K562 (cell line): ENCODE data around the gene DOCK4. TPM values are rescaled to one million over a fixed set of nuclear protein-coding genes. Genes with fewer than 3 reads are reported as not detected.

Experiments
- ATAC-seq: fragments of 200-7000 bp; cut with Tn5 transposase; 3 replicates; pipeline ENCODE4 v1.9.1; 2020; ENCODE audit warnings: moderate library complexity
- BruUV-seq: library from RNA; stranded (reverse); fragments of 400-500 nt; replicated peaks from 2 replicates; lab custom pipeline; 2021; lab: Mats Ljungman, UMichigan
- CTCF ChIA-PET: fragments of 300-600 bp; formaldehyde crosslinking; extraction: SDS; loops from one replicate; lab custom pipeline; 2021; ENCODE audit warnings: low intra/inter-chr PET ratio; lab: Yijun Ruan, JAX
- POLR2A ChIA-PET: fragments of 300-600, 350-650 bp; sonication (Branson Sonifier 250); formaldehyde crosslinking; extraction: SDS; loops from one replicate; lab custom pipeline; 2021; ENCODE audit warnings: antibody characterized with exemption, inconsistent platforms; lab: Yijun Ruan, JAX
- DNase-seq, 4 experiments: peaks; one replicate each; pipeline versions ENCODE4 v3.0.0 to v3.0.0-alpha.2; 2011 to 2018; ENCODE audit warnings: low spot score in 3 of 4, mixed read lengths in 3 of 4; ENCODE audit errors: extremely low read depth in 1 of 4
- FAIRE-seq: peaks from 2 replicates; lab custom pipeline; 2011; peaks lifted over from hg19 to GRCh38; lab: Jason Lieb, UNC
- H2AFZ ChIP-seq: 2 replicates; pipeline ENCODE4 v1.6.0; 2011; ENCODE audit warnings: low read depth, low read length, control low read depth, inconsistent platforms
- H3K27ac ChIP-seq: fragments of 200-600 bp; 3 replicates; pipeline ENCODE4 v1.8.0; 2011; ENCODE audit warnings: low read depth, mild to moderate bottlenecking, control low read depth, inconsistent platforms, low read length, moderate library complexity, mixed read lengths; ENCODE audit errors: extremely low read depth
- H3K27me3 ChIP-seq, 2 experiments: fragments of 300-600 bp in 1 of 2; 2 replicates in 1 of 2; 3 replicates in 1 of 2; pipeline versions ENCODE4 v1.6.0 to v1.8.0; 2011; ENCODE audit warnings: inconsistent platforms in 2 of 2, low read length in 2 of 2, mild to moderate bottlenecking in 1 of 2, mixed read lengths in 1 of 2, moderate library complexity in 1 of 2; ENCODE audit not compliant: control insufficient read depth in 2 of 2, insufficient read depth in 2 of 2
- H3K36me3 ChIP-seq: fragments of 300-600 bp; 3 replicates; pipeline ENCODE4 v1.8.0; 2011; ENCODE audit warnings: mild to moderate bottlenecking, low read length, inconsistent platforms; ENCODE audit not compliant: control insufficient read depth, insufficient read depth
- H3K4me1 ChIP-seq, 2 experiments: fragments of 200-600 bp in 1 of 2; replicated peaks in 1 of 2; 2 replicates in 1 of 2; 3 replicates in 1 of 2; pipeline versions ENCODE4 v1.5.1 to v1.8.0; 2011; ENCODE audit warnings: inconsistent platforms in 2 of 2, low read length in 2 of 2, mild to moderate bottlenecking in 1 of 2, mixed read lengths in 1 of 2, moderate library complexity in 1 of 2; ENCODE audit not compliant: control insufficient read depth in 2 of 2, insufficient read depth in 2 of 2
- H3K4me2 ChIP-seq: 2 replicates; pipeline ENCODE4 v1.6.1; 2011; ENCODE audit warnings: low read length, control low read depth, inconsistent platforms, mixed read lengths; ENCODE audit not compliant: insufficient read depth
- H3K4me3 ChIP-seq: fragments of 200-600 bp; sonication (generic), shearing (Covaris generic); 2 replicates; pipeline ENCODE4 v1.5.1; 2016; ENCODE audit warnings: control low read depth, inconsistent platforms
- H3K79me2 ChIP-seq: fragments of 200-600 bp; 3 replicates; pipeline ENCODE4 v1.8.0; 2011; ENCODE audit warnings: low read length, inconsistent platforms; ENCODE audit not compliant: control insufficient read depth, insufficient read depth
- H3K9ac ChIP-seq, 2 experiments: 2 replicates each; pipeline versions ENCODE4 v1.6.0 to v1.6.1; 2011; ENCODE audit warnings: low read depth in 2 of 2, low read length in 2 of 2, control low read depth in 1 of 2, inconsistent platforms in 1 of 2, mild to moderate bottlenecking in 1 of 2, mixed read lengths in 1 of 2; ENCODE audit not compliant: insufficient read depth in 1 of 2
- H3K9me1 ChIP-seq: one replicate; pipeline ENCODE4 v1.6.0; 2011; ENCODE audit warnings: inconsistent platforms, mild to moderate bottlenecking, low read length, moderate library complexity; ENCODE audit not compliant: control insufficient read depth, insufficient read depth
- H3K9me3 ChIP-seq: replicated peaks from 2 replicates; pipeline ENCODE4 v1.5.1; 2011; ENCODE audit warnings: low read depth, low read length, inconsistent platforms; ENCODE audit not compliant: control insufficient read depth, insufficient read depth
- H4K20me1 ChIP-seq: replicated peaks from 2 replicates; pipeline ENCODE4 v1.6.1; 2011; ENCODE audit warnings: low read length, inconsistent platforms, mixed read lengths; ENCODE audit not compliant: control insufficient read depth, insufficient read depth
- BRD9 ChIP-seq: fragments of 450-650 bp; IDR thresholded peaks from 2 replicates; pipeline ENCODE4 v1.6.1; 2018; ENCODE audit warnings: low read depth; ENCODE audit not compliant: partially characterized antibody
- CBFA2T3 ChIP-seq: fragments of 450-650 bp; IDR thresholded peaks from 2 replicates; pipeline ENCODE4 v1.6.1; 2017
- FOXP1 ChIP-seq: sonication (generic); formaldehyde crosslinking; IDR thresholded peaks from 2 replicates; pipeline ENCODE4 v1.8.0; 2022; ENCODE audit warnings: mild to moderate bottlenecking, missing genetic modification reagents
- HEY1 ChIP-seq: fragments of 250-450 bp; sonication (Bioruptor Pico); IDR thresholded peaks from 2 replicates; pipeline ENCODE4 v1.5.0; 2020; ENCODE audit warnings: mild to moderate bottlenecking, moderate library complexity, borderline replicate concordance
- HNRNPL ChIP-seq: fragments of 200-400 bp; formaldehyde crosslinking; IDR thresholded peaks from 2 replicates; pipeline ENCODE4 v1.6.1; 2017; ENCODE audit warnings: low read depth, mild to moderate bottlenecking, low read length
- LEF1 ChIP-seq: fragments of 450-650 bp; IDR thresholded peaks from 2 replicates; pipeline ENCODE4 v1.6.1; 2016; ENCODE audit warnings: mild to moderate bottlenecking
- MEF2D ChIP-seq: conservative IDR thresholded peaks from 2 replicates; pipeline ENCODE4 v1.6.1; 2016; ENCODE audit warnings: low read depth, missing genetic modification characterization, missing compliant biosample characterization
- NBN ChIP-seq: fragments of 450-650 bp; IDR thresholded peaks from 2 replicates; pipeline ENCODE4 v1.6.1; 2016; ENCODE audit warnings: low read depth, mild to moderate bottlenecking
- PHF20 ChIP-seq: fragments of 450-650 bp; IDR thresholded peaks from 2 replicates; pipeline ENCODE4 v1.6.1; 2018; ENCODE audit not compliant: partially characterized antibody
- RBFOX2 ChIP-seq: fragments of 200-400 bp; formaldehyde crosslinking; IDR thresholded peaks from 2 replicates; pipeline ENCODE4 v1.6.1; 2017; ENCODE audit warnings: low read depth, mild to moderate bottlenecking, low read length, moderate library complexity
- RBM25 ChIP-seq: fragments of 200-400 bp; formaldehyde crosslinking; IDR thresholded peaks from 2 replicates; pipeline ENCODE4 v1.6.1; 2018; ENCODE audit warnings: low read length, low read depth, moderate library complexity; ENCODE audit not compliant: severe bottlenecking
- SETDB1 ChIP-seq: IDR thresholded peaks from one replicate; pipeline ENCODE4 v1.6.1; 2012; ENCODE audit warnings: low read length, control low read depth, inconsistent platforms
- SRSF3 ChIP-seq: fragments of 200-400 bp; formaldehyde crosslinking; IDR thresholded peaks from 2 replicates; pipeline ENCODE4 v1.6.1; 2016; ENCODE audit warnings: mild to moderate bottlenecking, low read length, moderate library complexity; ENCODE audit not compliant: insufficient read depth
- STAT5B ChIP-seq: fragments of 250-450 bp; sonication (Bioruptor Pico); IDR thresholded peaks from 2 replicates; pipeline ENCODE4 v1.8.0; 2021; ENCODE audit warnings: mild to moderate bottlenecking, inconsistent platforms
- TAL1 ChIP-seq: fragments of 450-650 bp; IDR thresholded peaks from 2 replicates; pipeline ENCODE4 v1.6.1; 2016; ENCODE audit warnings: mild to moderate bottlenecking
- ZBTB17 ChIP-seq: fragments of 450-650 bp; formaldehyde crosslinking; IDR thresholded peaks from 2 replicates; pipeline ENCODE4 v1.4.0; 2020; ENCODE audit warnings: mild to moderate bottlenecking
- ZNF707 ChIP-seq: fragments of 250-450 bp; sonication (Bioruptor Pico); conservative IDR thresholded peaks from 2 replicates; pipeline ENCODE4 v1.8.0; 2022; ENCODE audit warnings: inconsistent platforms, mild to moderate bottlenecking, moderate library complexity
- in situ Hi-C: fragments of 300-500 bp; cut with MboI; formaldehyde crosslinking; loops from 4 replicates; pipeline ENCODE4 v1.15.0; 2018; ENCODE audit warnings: inconsistent platforms, mixed read lengths
- intact Hi-C: fragments of 100-400 bp; cut with micrococcal nuclease; formaldehyde crosslinking; loops from 2 replicates; pipeline ENCODE4 v1.14.2; 2022
- polyA plus RNA-seq, 8 experiments: library from polyadenylated mRNA; depleted of rRNA in 4 of 8; stranded (reverse) in 5 of 8; unstranded in 3 of 8; fragments of >200 nt; fragmentation: Nextera tagmentation in 2 of 8; fragmentation: Illumina TruSeq in 1 of 8; extraction: Ambion mirVana in 2 of 8; extraction: Trizol in 1 of 8; gene quantifications; 2 replicates each; pipeline versions ENCODE4 v1.2.1 to v1.2.3, GENCODE V29; 2011 to 2014; ENCODE audit warnings: inconsistent platforms in 1 of 8, missing spikeins in 1 of 8
- total RNA-seq, 7 experiments: library from RNA; depleted of rRNA in 6 of 7; stranded (reverse); fragments of >200 nt in 6 of 7; fragmentation: Illumina TruSeq in 2 of 7; extraction: Trizol in 2 of 7; gene quantifications; 2 replicates each; pipeline versions ENCODE4 v1.2.1 to v1.2.3, GENCODE V29; 2011 to 2021; ENCODE audit warnings: low replicate concordance in 1 of 7
- TF ChIP-seq, protein P1 (sequence below): fragments of 450-650 bp; IDR thresholded peaks from 2 replicates; pipeline ENCODE4 v1.6.1; 2017; ENCODE audit warnings: mild to moderate bottlenecking, moderate library complexity
- TF ChIP-seq, protein P2 (sequence below): IDR thresholded peaks from 3 replicates; pipeline ENCODE4 v1.6.1; 2011; ENCODE audit warnings: borderline replicate concordance, mild to moderate bottlenecking, moderate library complexity; ENCODE audit not compliant: insufficient read length; ENCODE audit errors: extremely low read depth
- TF ChIP-seq, protein P3 (sequence below), 2 experiments: fragments of 250-450 bp in 1 of 2; fragments of 450-650 bp in 1 of 2; sonication (Bioruptor Pico) in 1 of 2; IDR thresholded peaks; 2 replicates each; pipeline versions ENCODE4 v1.6.1 to v1.8.0; 2016 to 2021; ENCODE audit warnings: mild to moderate bottlenecking in 2 of 2, moderate library complexity in 2 of 2, missing compliant biosample characterization in 1 of 2, missing genetic modification characterization in 1 of 2

The DOCK4 gene
- total and polyA plus RNA-seq, 9 of the 15 experiments (the other 6 are each of a cell fraction or from before 2014, with no cell fraction given): 0.42 to 5.7 (median 2.3) TPM

DNA sequence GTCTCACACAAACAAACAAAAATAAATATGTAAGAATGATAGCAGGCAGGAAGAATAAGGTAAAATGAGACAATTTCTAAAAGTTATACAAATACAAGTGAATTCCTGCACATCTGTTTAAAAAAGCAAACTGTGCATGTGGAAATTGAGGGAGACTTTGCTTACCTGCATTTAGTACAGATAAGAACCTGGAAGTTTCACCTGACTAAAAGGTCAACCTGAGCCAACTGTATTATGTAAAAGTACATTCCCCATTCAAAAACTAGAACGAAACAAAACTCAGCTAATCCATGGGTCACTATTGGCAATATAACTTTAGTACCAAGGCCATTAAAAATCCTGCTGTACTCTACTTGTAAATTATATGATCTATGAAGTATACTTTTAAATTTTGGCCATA lies 127.1 kb downstream of the DOCK4 start (continued):
- TF ChIP-seq, protein P1, sequence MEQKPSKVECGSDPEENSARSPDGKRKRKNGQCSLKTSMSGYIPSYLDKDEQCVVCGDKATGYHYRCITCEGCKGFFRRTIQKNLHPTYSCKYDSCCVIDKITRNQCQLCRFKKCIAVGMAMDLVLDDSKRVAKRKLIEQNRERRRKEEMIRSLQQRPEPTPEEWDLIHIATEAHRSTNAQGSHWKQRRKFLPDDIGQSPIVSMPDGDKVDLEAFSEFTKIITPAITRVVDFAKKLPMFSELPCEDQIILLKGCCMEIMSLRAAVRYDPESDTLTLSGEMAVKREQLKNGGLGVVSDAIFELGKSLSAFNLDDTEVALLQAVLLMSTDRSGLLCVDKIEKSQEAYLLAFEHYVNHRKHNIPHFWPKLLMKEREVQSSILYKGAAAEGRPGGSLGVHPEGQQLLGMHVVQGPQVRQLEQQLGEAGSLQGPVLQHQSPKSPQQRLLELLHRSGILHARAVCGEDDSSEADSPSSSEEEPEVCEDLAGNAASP: no peak
- TF ChIP-seq MEF2D (tag) (no peak), HNRNPL (no peak), CBFA2T3 (no peak)
- TF ChIP-seq, all 486 proteins: peak for 0

DNA sequence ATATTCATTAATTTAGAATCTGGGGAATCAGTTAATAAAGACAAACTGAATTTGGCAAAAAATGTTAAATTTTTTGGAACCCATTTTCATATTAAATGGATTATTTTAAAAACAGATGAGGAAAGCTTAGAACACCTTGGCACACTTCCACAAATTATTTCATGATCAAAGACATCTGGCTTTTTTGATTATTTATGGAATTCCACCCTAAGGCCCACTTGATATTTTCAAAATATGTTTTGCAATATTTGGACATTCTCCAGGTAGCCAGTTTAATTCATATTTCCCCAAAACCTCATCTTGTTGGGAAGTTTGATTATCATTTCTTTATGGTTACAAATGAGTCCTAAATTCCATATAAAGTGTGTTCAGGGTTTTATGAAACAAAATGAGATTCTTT lies 129.9 kb downstream of the DOCK4 start:
- FAIRE-seq (no peak), ATAC-seq (no peak), DNase-seq (no peak)
- Histone ChIP-seq H3K27me3 (peaks cover 0 to 9% of the 10 kb centered on the region in 2 experiments; a peak in 2 of 5 replicates), H3K9ac (no peak overlapping the region), H3K9me3 (no peaks in the 10 kb centered on the region), H3K4me2 (no peak overlapping the region), H3K4me1 (no peaks in the 10 kb centered on the region), H3K9me1 (no peaks in the 10 kb centered on the region), H3K27ac (no peak overlapping the region), H2AFZ (no peak overlapping the region), H3K4me3 (no peak overlapping the region), H3K36me3 (no peaks in the 10 kb centered on the region), H4K20me1 (no peaks in the 10 kb centered on the region), H3K79me2 (no peaks in the 10 kb centered on the region)
- in situ Hi-C loops: no loop called here
- CTCF ChIA-PET: no interaction called here
- POLR2A ChIA-PET: no interaction called here
- no TSS peak for BruUV-seq
- intact Hi-C loops: no loop called here
- TF ChIP-seq HEY1 (CRISPR knock-in tag): no peak
- TF ChIP-seq NBN: no peak
- TF ChIP-seq, protein P2, sequence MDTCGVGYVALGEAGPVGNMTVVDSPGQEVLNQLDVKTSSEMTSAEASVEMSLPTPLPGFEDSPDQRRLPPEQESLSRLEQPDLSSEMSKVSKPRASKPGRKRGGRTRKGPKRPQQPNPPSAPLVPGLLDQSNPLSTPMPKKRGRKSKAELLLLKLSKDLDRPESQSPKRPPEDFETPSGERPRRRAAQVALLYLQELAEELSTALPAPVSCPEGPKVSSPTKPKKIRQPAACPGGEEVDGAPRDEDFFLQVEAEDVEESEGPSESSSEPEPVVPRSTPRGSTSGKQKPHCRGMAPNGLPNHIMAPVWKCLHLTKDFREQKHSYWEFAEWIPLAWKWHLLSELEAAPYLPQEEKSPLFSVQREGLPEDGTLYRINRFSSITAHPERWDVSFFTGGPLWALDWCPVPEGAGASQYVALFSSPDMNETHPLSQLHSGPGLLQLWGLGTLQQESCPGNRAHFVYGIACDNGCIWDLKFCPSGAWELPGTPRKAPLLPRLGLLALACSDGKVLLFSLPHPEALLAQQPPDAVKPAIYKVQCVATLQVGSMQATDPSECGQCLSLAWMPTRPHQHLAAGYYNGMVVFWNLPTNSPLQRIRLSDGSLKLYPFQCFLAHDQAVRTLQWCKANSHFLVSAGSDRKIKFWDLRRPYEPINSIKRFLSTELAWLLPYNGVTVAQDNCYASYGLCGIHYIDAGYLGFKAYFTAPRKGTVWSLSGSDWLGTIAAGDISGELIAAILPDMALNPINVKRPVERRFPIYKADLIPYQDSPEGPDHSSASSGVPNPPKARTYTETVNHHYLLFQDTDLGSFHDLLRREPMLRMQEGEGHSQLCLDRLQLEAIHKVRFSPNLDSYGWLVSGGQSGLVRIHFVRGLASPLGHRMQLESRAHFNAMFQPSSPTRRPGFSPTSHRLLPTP: no peak
- TF ChIP-seq FOXP1 (CRISPR knock-in tag): no peak
- TF ChIP-seq PHF20: no peak
- TF ChIP-seq ZNF707: no peak
- no peak for TF ChIP-seq TAL1
- TF ChIP-seq ZBTB17 (CRISPR knock-in tag): no peak
- TF ChIP-seq, protein P3, sequence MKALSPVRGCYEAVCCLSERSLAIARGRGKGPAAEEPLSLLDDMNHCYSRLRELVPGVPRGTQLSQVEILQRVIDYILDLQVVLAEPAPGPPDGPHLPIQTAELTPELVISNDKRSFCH (CRISPR knock-in tag; IDR thresholded peaks at IDR 0.05): no peak
- TF ChIP-seq, protein P3 (tag; IDR thresholded peaks at IDR 0.05): no peak
- no peak for TF ChIP-seq STAT5B
- no peak for TF ChIP-seq RBM25
- no peak for TF ChIP-seq BRD9
- TF ChIP-seq SRSF3: no peak
- no peak for TF ChIP-seq LEF1
- no peak for TF ChIP-seq SETDB1
- no peak for TF ChIP-seq RBFOX2
